Effector CD4-positive, alpha-beta T cell (primary cell): ENCODE results near the gene CITED4.

ENCODE experiments used
- DNase-seq: peaks from one replicate; pipeline ENCODE4 v3.0.0-alpha.2; 2020

Gene CITED4

DNA sequence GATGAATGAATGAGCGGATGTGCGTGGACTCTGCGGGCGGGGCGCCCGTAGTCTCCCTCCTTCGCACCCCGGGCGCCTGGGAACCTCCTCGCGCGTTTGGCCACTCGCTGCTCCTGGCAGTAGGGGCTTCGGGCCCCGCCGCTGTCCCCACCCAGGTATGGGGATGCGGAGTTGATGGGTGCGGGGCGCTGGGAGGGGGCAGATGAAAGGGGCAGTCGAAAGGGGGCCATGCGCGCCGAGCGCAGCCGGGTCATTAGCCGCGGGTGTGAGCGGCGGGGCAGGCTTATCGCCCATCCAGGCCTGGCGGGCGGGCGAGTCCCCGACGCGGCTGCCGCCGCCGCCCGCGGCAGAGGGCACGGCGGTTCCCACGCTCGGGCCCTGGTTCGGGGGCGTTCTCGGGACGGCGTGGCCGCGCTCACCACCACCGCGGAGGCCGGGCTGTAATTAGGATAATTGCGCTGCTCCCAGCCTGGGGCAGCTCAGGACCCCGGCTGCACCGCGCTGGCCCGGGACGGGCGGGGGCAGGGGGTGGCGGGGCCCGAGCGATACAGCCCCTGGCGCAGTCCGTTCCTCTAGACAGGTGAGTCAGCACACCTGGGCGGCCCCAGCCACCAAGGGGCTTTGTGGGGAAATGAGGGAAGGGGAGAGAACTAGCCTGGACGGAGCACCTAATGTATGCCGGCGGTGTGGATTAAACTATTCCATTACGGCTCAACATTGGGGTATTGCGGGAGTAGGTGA, 22.1 kb upstream of the CITED4 start:
- no peak for DNase-seq

DNA sequence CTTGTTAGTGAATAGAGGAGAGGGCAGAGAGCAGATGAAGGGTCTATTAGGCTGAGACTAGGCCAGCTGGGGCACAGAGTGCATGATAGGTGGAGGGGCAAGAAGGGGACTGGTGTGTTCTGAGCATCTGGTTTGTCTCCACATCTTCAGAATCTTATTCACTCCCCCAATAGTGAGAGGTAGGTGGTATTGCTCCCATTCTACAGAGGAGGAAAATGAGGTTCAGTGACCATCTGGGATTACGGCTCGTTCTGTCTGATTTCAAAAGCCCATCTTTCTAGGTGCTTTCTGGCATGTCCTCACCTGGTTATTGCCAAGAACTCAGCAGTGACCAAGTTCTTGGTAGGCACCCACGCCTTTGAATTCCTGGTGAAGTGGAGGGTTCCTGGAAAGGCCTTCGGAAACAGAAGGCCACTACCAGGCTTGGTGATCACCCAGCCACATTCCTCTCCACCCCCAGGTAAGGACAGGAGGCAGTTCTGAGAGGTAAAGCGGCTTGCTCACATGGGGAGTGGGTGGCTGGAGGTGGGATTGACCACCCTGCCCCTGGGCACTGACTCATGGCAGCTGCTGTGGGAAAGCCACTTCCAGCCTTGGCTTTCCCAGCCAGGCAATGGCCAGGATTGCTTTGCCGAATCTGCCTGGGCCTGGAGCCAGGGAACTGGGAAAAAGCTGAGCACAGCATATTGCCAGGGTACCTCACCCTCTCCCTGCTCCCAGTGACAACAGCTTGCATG, 18.8 kb upstream of the CITED4 start:
- no peak for DNase-seq

DNA sequence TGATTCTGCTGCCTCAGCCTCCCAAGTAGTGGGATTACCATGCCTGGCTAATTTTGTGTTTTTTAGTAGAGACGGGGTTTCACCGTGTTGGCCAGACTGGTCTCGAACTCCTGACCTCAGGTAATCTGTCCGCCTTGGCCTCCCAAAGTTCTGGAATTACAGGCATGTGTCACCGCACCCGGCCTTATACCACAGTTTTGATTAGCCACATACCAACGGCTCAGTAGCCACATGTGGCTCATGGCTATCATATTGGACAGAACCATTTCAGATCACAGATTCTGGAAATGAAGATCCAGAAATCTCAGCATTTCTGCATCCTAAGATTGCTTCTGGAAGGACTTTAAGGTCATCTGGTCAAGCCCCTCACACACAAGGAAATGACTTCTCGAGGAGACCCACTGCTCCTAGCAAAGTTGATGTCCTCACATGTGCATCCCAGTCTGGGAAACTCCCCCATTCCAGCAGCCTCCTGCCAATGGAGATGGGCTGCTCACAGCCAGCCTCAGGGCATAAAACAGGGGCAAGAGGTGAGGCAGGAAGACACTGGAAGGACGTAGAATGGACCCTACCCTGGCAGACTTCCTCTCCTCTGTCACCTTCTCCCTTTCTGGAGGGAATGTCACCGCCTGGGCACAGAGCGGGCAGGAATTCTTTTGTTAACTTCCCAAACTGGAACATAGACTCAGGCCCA, 17.5 kb upstream of the CITED4 start:
- DNase-seq = no peak

DNA sequence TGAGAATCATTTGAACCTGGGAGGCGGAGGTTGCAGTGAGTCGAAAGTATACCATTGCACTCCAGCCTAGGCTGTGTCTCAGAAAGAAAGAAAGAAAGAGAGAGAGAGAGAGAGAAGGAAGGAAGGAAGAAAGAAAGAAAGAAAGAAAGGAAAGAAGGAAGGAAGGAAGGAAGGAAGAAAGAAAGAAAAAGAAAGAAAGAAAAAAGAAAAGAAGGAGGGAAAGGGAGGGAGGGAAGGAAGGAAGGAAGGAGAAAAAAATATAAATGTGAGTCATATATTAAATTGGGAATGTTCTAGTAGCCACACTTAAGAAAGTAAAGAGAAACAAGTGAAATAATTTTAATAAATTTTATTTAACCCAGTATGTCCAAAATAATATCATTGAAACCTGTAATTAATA, 16.7 kb upstream of the CITED4 start:
- no peak for DNase-seq

DNA sequence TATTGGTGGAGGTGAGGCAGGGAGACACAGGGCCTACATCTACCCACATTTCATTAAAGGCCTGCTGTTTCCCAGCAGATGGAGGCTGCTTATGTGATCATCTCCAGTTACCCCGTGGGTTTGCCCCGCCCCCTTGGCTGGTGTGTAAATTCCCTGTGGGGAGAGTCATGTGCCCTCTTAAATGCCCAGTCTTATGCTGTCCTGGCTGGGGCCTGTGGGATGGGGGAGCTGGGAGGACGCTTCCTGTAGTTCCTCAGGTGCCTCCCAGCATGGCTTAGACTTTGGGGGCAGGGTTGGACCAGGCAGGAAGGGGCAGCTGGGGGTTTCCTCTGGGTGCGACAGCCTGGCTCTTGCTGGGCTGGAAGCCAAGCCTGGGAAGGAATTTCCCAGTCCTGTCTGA, 15.5 kb upstream of the CITED4 start:
- no peak for DNase-seq

DNA sequence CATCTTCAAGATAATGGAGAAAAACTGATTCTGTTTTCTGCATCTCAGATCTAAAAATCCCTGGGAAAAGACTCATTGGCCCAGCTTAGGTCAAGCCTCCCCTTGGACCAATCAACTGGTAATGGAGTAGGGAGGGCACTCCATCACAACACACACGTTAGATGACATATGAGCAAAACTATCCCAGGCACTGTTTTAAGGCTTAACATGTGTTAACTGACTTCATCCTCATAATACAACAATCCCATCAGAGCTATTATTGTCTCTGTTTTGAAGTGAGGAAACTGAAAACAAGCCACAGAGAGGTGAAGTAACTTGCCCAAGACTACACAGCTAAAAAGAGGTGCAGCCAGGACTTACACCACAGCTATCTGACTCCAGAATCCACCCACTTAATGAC, 14.7 kb upstream of the CITED4 start:
- no peak for DNase-seq

DNA sequence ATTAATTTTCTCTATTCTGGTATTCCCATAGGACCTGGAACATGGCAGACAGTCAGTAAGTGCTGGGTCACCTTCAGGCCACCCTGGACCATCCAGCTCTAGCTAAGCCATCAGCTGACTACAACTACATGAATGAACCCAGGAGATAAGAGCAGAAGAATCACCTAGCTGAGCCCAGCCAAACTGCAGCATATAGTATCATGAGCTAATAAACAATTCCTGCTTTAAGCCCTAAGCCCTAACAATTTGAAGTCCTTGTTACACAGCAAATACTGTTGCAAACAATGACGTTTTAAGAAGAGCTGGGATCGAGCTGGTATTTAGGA, 14.2 kb upstream of the CITED4 start:
- no peak for DNase-seq

DNA sequence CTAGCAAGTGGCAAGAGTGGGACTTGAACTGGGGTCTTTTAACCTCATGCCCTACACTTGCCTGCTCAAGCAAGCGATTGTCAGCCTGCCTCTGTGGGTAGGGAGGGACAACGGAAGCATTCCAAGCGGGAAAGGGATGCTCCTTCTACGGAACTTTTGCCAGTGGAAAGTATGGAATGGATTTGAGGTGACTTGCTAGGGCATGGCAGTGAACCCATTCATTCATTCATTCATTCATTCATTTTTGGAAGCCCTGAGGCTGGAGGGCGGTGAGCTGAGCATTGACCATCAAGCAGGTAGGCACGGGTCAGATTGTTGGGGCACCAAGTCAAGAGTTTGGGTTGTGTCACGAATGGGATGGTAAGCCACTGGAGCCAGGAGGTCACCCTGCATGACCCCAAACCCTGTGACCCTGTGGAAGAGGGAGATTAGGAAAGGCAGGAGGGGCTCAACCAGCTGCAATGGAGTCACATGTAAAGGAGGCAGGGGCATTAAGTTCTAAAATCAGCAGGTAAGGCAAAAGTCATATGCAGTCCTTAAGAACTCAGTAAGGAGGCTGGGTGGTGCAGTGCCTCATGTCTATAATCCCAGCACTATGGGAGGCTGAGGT, 11.8 kb upstream of the CITED4 start:
- DNase-seq = no peak

DNA sequence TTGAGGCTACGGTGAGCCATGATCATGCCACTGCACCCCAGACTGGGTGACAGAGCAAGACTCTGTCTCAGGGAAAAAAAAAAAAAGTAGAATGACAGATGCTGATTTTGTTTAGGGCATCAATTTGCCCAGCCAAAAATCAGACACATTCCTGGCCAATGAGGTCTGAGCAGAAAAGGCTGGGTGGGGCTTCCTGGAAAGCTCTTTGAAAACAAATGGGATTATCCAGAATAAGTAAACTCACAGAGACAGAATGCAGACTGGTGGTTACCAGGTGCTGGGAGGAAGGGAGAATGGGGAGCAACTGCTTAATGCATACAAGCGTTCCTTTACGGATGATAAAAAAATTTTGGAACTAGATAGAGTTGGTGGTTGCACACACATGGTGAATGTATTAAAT, 10.1 kb upstream of the CITED4 start:
- DNase-seq = no peak

DNA sequence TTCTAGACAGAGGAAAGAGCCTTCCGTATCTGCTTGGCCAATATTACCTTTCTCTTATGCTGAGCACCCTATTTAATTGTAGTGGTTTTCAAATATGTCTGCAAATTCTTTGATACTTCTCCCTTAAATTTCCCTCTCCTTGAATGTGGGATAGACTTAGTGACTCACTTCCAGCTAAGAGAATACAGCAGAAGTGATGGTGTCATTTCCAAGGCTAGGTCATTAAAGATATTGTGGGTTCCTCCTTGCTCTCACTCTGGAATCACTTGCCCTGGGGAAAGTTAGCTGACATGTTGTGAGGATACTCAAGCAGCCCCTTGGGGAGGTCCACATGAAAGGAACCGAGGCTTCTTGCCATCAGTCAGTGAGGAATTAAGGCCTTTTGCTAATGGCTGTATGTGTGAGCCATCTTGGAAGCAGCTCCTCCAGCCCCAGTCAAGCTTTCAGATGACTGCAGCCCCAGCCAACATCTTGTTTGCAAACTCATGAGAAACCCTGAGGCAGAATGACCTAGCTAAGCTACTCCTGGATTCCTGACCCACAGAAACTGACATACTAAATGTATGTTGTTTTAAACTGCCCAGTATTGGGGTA, 8.1 kb upstream of the CITED4 start:
- no peak for DNase-seq

DNA sequence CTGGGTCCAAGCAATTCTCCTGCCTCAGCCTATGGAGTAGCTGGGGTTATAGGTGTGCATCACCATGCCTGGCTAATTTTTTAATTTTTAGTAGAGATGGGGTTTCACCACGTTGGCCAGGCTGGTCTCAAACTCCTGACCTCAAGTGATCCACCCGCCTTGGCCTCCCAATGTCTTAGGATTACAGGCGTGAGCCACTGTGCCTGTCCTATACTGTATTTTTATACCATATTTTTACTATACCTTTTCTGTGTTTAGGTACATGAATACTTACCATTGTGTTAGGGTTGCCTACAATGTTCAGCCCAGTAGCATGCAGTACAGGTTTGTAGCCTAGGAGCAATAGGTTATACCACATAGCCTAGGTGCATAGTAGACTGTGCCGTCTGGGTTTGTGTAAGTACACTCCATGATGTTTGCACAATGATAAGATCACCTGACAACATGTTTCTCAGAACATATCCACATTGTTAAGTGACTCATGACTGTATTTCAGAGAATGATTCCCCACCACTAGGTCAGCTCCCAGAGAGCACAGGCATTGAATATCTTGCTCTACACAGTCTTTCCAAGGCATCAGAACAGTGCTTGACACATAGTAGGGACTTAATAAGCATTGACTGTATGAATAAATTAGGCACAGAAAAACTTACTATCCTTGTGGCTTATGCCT, 6.0 kb upstream of the CITED4 start:
- DNase-seq = no peak

DNA sequence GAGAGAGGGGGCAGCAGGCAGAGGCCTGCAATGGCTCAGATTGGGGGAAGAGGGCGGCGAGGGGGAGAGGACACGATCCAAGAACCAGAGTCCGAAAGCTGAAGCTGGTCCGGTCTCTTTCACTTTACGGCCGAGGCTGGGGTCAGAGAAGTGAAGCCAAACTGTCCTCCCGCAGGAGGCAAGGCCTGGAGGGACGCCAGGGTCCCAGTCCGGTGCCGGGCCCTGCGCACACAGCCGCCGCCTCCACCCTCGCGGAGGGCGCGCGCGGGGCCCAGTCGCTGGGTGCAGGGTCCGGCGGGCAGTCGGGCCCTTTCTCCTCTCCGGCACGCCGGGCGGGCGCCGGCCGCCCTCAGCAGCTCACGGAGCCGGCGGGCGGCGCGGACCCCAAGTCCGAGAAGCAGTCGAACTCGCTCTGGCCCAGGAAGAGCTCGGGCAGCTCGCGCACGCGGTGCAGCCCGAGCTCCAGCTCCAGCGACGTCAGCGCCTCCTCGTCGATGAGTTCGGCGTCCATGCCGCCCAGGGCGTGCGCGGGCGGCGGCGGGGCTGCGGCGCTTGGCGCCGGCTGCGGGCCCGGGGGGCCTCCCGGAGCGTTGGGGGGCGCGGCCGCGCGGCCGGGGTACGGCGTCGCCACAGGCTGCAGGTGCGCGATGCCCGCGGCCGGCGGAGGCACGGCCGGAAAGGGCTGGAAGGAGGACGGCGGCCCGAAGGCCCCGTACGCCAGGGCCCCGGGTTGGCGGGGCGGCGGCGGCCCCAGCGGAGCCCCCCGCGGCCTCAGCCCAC, 749 bp downstream of the CITED4 start:
- peak; percentile 27 for DNase-seq

DNA sequence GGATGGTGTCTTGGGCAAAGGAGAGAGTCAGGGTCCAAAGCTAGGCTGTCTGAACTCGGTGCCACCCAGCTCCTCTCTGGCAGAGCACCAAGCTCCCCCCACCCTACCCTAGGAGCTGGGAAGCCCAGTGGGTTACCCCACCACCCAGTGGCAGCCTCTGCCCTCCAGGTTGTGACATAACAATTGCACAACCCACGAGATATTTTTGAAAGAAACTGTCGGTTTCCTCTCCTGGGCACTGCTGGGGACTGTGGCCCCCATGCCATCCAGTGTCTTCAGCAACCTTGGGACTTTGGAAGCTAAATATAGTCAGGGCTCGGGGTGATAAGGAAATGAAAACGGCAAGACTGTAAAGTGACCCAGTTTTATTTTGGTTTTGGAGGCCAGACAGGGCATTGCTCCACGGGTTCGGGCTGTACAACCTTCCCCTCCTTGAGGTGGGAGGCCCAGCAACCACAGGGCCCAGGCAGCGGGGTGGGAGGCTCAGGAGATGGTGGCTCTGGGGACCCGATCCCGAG, 1.4 kb downstream of the CITED4 start:
- DNase-seq = no peak

DNA sequence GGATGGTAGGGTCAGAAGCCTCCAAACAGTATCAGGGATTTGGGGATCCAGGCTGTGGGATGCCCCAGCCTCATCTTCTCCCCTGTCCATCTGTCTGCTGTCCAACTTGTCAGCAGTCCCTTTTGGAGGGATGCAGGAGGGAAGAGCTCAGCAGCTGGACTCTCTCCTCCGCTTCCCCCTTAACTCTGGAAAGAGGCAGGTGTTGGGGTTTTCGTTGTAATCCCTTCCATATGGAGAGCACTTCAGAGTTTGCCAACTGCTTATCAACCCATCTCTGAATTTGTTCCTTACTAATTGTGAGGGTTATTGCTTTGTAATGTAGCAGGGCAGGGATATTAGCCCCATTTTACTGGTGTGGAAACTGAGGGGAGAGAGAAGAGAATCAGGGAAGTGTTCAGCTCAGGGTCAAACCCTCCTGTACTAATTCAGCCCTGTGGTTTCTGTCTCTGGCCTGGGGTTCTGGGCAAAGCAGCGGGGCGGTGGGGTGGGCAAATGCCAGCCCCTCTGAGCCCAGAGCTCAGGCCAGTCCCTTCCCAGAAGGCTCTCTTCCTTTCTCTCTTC, 3.2 kb downstream of the CITED4 start:
- no peak for DNase-seq

DNA sequence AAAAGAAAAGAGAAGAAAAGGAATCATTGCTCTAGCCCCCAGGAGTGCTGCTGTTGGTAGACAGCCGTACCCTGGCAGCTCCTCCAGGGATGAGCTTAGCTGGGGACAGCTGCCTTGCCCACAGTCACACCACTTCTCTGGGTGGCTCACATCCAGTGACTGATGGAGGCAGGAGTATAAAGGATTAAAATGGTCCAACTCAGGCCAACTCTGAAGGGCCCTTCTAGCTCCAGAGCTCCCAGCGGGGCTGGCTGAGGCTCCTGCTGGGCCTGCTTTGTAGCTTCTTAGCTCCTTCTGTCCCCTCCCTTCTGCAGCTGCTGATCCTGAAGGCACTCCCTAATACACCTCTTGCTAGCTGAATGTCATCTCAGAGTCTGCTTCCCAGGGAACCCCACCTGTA, 4.4 kb downstream of the CITED4 start:
- DNase-seq = no peak

DNA sequence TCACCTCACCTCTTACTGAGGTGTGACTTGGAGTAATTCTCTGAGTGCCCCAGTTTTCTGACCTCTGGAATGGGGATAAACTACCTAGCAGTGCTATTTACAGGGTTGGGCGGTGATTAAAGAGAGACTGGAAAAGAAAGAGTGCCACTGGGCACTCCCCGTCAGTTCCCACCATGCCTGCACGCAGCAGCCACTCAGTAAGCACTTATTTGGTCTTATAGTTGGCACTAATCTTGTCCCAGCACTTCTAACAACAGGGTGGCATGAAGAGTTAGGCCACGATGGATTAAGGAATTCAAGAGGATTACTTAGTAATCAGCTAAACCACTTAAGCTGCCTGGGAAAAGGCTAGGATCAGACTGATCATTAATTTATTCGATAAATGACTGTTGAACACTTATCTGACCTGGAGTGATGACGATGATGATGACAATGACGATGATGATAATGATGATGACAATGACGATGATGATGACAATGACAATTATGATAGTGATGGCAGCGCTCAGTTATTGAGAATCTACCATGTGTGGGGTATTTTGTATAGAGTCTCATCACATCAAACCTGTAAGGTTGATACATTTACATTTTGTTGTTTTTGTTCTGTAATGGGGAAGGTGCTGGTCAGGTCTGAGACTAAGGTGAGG, 5.4 kb downstream of the CITED4 start:
- no peak for DNase-seq

DNA sequence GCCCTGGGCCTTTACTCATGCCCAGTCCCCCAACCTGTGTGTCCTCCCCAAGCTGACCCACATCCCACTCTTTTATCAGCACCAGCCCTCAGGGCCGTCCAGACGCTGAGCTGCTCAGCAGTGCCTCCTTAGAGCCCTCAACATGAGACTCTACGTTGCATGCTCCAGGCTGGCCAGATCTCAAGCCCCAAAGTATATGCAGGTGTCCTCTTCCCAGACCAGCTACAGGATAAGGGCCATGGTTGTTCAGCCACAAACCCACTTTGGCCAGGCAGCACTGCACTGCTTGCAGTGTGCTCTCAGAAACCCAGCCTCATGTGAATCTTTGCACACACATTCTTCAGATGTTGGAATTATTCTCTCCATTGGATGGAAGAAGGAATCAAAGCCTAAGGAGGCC, 6.0 kb downstream of the CITED4 start:
- DNase-seq = no peak

DNA sequence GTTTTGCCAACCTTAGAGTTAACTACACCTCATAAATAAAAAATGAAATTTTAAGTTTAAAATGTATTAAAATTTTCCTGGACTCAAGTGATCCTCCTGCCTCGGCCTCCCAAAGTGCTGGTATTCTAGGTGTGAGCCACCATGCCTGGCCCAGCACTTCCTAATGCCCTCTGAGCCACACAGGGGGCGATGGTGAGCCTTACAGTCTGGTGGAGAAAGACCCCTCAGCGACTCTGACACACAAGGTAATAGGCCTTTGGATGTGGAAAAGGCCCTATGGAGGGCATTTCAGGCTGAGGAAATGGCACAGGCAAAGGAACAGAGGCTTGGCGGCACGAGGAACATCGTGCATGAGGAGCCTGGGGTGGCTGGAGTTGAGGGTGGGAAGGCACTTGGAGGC, 6.7 kb downstream of the CITED4 start:
- no peak for DNase-seq

DNA sequence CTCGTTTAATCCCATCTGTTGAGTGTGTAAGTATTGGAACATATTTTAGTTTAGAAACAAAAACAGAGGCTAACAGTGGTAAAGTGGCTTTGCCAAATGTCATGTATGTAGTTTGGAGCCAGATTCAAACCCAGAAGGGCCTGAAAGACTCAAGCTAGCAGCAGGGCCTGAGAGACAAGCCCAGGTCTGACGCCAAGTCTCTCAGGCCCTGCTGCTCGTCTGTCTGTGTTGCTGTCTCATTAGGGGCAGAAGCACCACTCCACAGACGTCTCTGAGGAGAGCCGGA, 8.3 kb downstream of the CITED4 start:
- no peak for DNase-seq

DNA sequence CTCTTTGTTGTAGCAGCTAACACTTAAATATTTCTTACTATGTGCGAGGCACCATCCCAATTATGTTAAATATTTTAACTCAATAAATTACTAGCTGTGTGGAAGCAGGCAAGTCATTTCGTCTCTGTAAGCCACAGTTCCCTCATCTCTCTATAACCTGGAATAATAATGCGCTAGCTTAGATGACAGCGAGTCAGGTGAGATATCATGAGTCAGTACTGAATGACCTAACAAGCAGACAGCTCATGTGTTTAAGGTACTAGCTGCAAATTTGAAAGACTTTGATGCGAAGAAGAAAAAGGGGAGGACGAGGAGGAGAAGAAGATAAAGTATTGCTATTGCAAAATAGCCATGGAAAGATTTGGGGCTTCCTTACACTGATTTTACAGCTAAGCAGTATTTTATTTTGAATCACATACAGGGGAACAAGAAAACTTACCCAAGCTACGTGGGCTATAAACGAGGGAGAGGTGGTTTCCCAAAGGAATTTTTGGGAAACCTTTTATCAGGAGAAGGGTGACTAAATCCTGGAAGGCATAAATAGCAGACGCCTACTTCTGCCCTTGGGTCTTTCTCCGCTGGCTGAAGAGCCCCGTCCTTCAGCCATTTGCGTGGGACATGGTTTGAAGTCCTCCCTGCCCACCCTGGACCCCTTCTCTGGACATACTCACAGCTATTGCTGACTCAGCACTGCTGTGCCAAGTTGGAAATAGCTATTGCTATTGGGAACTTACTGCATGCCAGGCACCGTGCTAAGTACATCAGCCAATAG, 8.9 kb downstream of the CITED4 start:
- no peak for DNase-seq
